Motor neuron (in vitro differentiated cells): ENCODE results near the gene PARP11. TPM values are rescaled to one million over a fixed set of nuclear protein-coding genes. Genes with fewer than 3 reads are reported as not detected.
A peak's percentile ranks its signal among the peaks of the same experiment; 100 is the strongest.

Experiments used
- ATAC-seq, 8 experiments: fragments of 200-7000 bp; cut with Tn5 transposase; replicated peaks in 6 of 8; 2 replicates each; pipeline ENCODE4 v1.8.0; 2021; ENCODE audit warnings: mild to moderate bottlenecking in 8 of 8, moderate library complexity in 8 of 8
- H3K27ac ChIP-seq, 2 donors: fragments of 250-450 bp; sonication (Bioruptor Pico); 2 replicates each; pipeline ENCODE4 v1.9.0; 2021; ENCODE audit warnings: antibody characterized with exemption in 2 of 2, mild to moderate bottlenecking in 2 of 2, moderate library complexity in 1 of 2
- H3K4me1 ChIP-seq, 2 donors: fragments of 250-450 bp; sonication (Bioruptor Pico); replicated peaks in 1 of 2; 2 replicates each; pipeline ENCODE4 v1.6.1; 2021; ENCODE audit warnings: antibody characterized with exemption in 2 of 2, mild to moderate bottlenecking in 2 of 2, moderate library complexity in 1 of 2
- H3K4me3 ChIP-seq, 5 donors: fragments of 250-450 bp; sonication (Bioruptor Pico); 2 replicates each; pipeline ENCODE4 v1.9.0; 2021; ENCODE audit warnings: antibody characterized with exemption in 5 of 5, mild to moderate bottlenecking in 5 of 5, moderate library complexity in 4 of 5
- WGBS, 10 experiments: fragments of 450-650 bp; shearing (Covaris generic); methylation state at CpG; one replicate each; pipeline ENCODE4 v1.0.0; 2022; 5-methylcytosine and 5-hydroxymethylcytosine counted together
- in situ Hi-C, 9 experiments: fragments of 400-800 bp; cut with MboI; loops; one replicate each; pipeline ENCODE4 v1.15.0; 2021; ENCODE audit warnings: low sequenced_read_pairs in 9 of 9, low pct_unique_long_range_greater_than_20kb in 2 of 9; ENCODE audit not compliant: unreplicated experiment in 9 of 9
- total RNA-seq, 8 experiments: library from RNA; unstranded; fragments of 300-600 nt; gene quantifications; 2 replicates each; pipeline versions ENCODE4 v1.2.3 to v1.2.4, GENCODE V29; 2022

Gene PARP11
- total RNA-seq, 8 experiments from 2014 or later = 3.4 to 14.4 (median 10.2) TPM

- no peak overlapping the region for H3K27ac ChIP-seq
- no peak overlapping the region for H3K4me3 ChIP-seq
- in situ Hi-C loops = loop anchor here in 1 of 9 experiments (25.0 kb wide), 1 partner anchor 672 kb away; no protein-coding TSS in a partner anchor
- no peaks in the 10 kb centered on the region for H3K4me1 ChIP-seq
- ATAC-seq = no peak
- 54 to 100% (median 80%) methylated on average over 1 to 6 of the region's 6 CpGs for WGBS, 10 experiments
These were observed 63.7 kb downstream of the PARP11 start for GRCh38 chr12:3809357-3810015.

GRCh38 chr12:3805077-3805476 is 68.1 kb downstream of the PARP11 start:
- WGBS, 10 experiments = 43 to 100% (median 100%) methylated on average over 1 of the region's 1 CpG; no CpG with 5 or more reads in 3 of the 10 experiments
- in situ Hi-C loops = loop anchor here in 1 of 9 experiments (25.0 kb wide), 1 partner anchor 668 kb away; no protein-coding TSS in a partner anchor
- no peak overlapping the region for H3K27ac ChIP-seq
- peaks cover 0 to 4% of the 10 kb centered on the region in 2 donors for H3K4me1 ChIP-seq
- no peak for ATAC-seq
- H3K4me3 ChIP-seq = no peak overlapping the region

GRCh38 chr12:3803865-3804472 is 69.2 kb downstream of the PARP11 start:
- WGBS, 10 experiments = 8 to 77% (median 40%) methylated on average over 7 to 14 of the region's 14 CpGs; no CpG with 5 or more reads in 1 of the 10 experiments
- H3K4me1 ChIP-seq = peaks cover 0 to 4% of the 10 kb centered on the region in 2 donors
- H3K27ac ChIP-seq = no peak overlapping the region
- in situ Hi-C loops = loop anchor here in 1 of 9 experiments (25.0 kb wide), 1 partner anchor 667 kb away; no protein-coding TSS in a partner anchor
- ATAC-seq = peak; percentile 63 to 92 (median 80)
- H3K4me3 ChIP-seq = no peak overlapping the region

GRCh38 chr12:3802721-3803120 is 70.5 kb downstream of the PARP11 start:
- H3K4me3 ChIP-seq = no peak overlapping the region
- no peak overlapping the region for H3K27ac ChIP-seq
- in situ Hi-C loops = loop anchor here in 1 of 9 experiments (25.0 kb wide), 1 partner anchor 665 kb away; no protein-coding TSS in a partner anchor
- no peak for ATAC-seq
- 20 to 100% (median 95%) methylated on average over 1 to 5 of the region's 5 CpGs; no CpG with 5 or more reads in 2 of the 10 experiments for WGBS, 10 experiments
- H3K4me1 ChIP-seq = peaks cover 0 to 4% of the 10 kb centered on the region in 2 donors

- in situ Hi-C loops = loop anchor here in 7 of 9 experiments (10.0 to 25.0 kb wide), 3 partner anchors 460 to 503 kb away; no protein-coding TSS in a partner anchor
- WGBS, 10 experiments = 46 to 100% (median 94%) methylated on average over 1 to 3 of the region's 3 CpGs; no CpG with 5 or more reads in 3 of the 10 experiments
- Histone ChIP-seq H3K4me3 (no peak overlapping the region), H3K27ac (no peak overlapping the region), H3K4me1 (peaks cover 31 to 35% of the 10 kb centered on the region in 2 donors)
- no peak for ATAC-seq
These were observed 75.6 kb downstream of the PARP11 start for GRCh38 chr12:3797531-3798048.

GRCh38 chr12:3795492-3796133 is 77.6 kb downstream of the PARP11 start:
- WGBS, 10 experiments = 20 to 100% (median 80%) methylated on average over 1 to 4 of the region's 5 CpGs; no CpG with 5 or more reads in 1 of the 10 experiments

GRCh38 chr12:3795066-3795465 is 78.1 kb downstream of the PARP11 start:
- peaks cover 54 to 55% of the 10 kb centered on the region in 2 donors for H3K4me1 ChIP-seq
- no peak overlapping the region for H3K4me3 ChIP-seq
- no peak for ATAC-seq
- WGBS, 10 experiments = 19 to 100% (median 80%) methylated on average over 1 to 2 of the region's 2 CpGs; no CpG with 5 or more reads in 2 of the 10 experiments
- in situ Hi-C loops = loop anchor here in 7 of 9 experiments (10.0 to 25.0 kb wide), 3 partner anchors 458 to 500 kb away; no protein-coding TSS in a partner anchor
- H3K27ac ChIP-seq = no peak overlapping the region

More at GRCh38 chr12:3795492-3796133, 77.6 kb downstream of the PARP11 start:
- ATAC-seq = no peak
- in situ Hi-C loops = loop anchor here in 7 of 9 experiments (10.0 to 25.0 kb wide), 3 partner anchors 458 to 501 kb away; no protein-coding TSS in a partner anchor
- peaks cover 49 to 53% of the 10 kb centered on the region in 2 donors for H3K4me1 ChIP-seq
- no peak overlapping the region for H3K4me3 ChIP-seq
- no peak overlapping the region for H3K27ac ChIP-seq

GRCh38 chr12:3792623-3793288 is 80.4 kb downstream of the PARP11 start:
- peak overlapping the region in 1 of 2 donors; percentile 37 for H3K27ac ChIP-seq
- no peak overlapping the region for H3K4me3 ChIP-seq
- WGBS, 10 experiments = 38 to 78% (median 65%) methylated on average over 2 to 9 of the region's 10 CpGs; no CpG with 5 or more reads in 2 of the 10 experiments
- peak in 5 of 8 experiments; percentile 80 to 90 (median 89) for ATAC-seq
- H3K4me1 ChIP-seq = peaks cover 63 to 64% of the 10 kb centered on the region in 2 donors
- in situ Hi-C loops = loop anchor here in 7 of 9 experiments (10.0 to 25.0 kb wide), 3 partner anchors 455 to 498 kb away; no protein-coding TSS in a partner anchor

GRCh38 chr12:3791256-3791874 is 81.8 kb downstream of the PARP11 start:
- ATAC-seq = no peak
- 48 to 100% (median 88%) methylated on average over 1 to 5 of the region's 5 CpGs; no CpG with 5 or more reads in 4 of the 10 experiments for WGBS, 10 experiments
- Histone ChIP-seq H3K4me3 (no peak overlapping the region), H3K27ac (peak overlapping the region; percentile 14 to 49), H3K4me1 (peaks cover 57 to 59% of the 10 kb centered on the region in 2 donors)
- in situ Hi-C loops = loop anchor here in 7 of 9 experiments (10.0 to 25.0 kb wide), 3 partner anchors 454 to 497 kb away; no protein-coding TSS in a partner anchor

- H3K4me1 ChIP-seq = peaks cover 55 to 57% of the 10 kb centered on the region in 2 donors
- H3K4me3 ChIP-seq = no peak overlapping the region
- in situ Hi-C loops = loop anchor here in 7 of 9 experiments (10.0 to 25.0 kb wide), 3 partner anchors 453 to 496 kb away; no protein-coding TSS in a partner anchor
- 0 to 83% (median 6%) methylated on average over 1 to 2 of the region's 2 CpGs; no CpG with 5 or more reads in 1 of the 10 experiments for WGBS, 10 experiments
- peak overlapping the region in 1 of 2 donors; percentile 49 for H3K27ac ChIP-seq
- peak in 5 of 8 experiments; percentile 25 to 62 (median 38) for ATAC-seq
These were observed 82.6 kb downstream of the PARP11 start for GRCh38 chr12:3790642-3791041.

GRCh38 chr12:3789838-3790237 is 83.4 kb downstream of the PARP11 start:
- in situ Hi-C loops = loop anchor here in 7 of 9 experiments (10.0 to 25.0 kb wide), 3 partner anchors 453 to 495 kb away; no protein-coding TSS in a partner anchor
- 20 to 100% (median 75%) methylated on average over 1 of the region's 1 CpG; no CpG with 5 or more reads in 6 of the 10 experiments for WGBS, 10 experiments
- no peak for ATAC-seq
- H3K27ac ChIP-seq = no peak overlapping the region
- H3K4me3 ChIP-seq = no peak overlapping the region
- peaks cover 51% of the 10 kb centered on the region in 2 donors for H3K4me1 ChIP-seq
